Measurements from ENCODE around the gene SND1.

SND1 gene

DNA sequence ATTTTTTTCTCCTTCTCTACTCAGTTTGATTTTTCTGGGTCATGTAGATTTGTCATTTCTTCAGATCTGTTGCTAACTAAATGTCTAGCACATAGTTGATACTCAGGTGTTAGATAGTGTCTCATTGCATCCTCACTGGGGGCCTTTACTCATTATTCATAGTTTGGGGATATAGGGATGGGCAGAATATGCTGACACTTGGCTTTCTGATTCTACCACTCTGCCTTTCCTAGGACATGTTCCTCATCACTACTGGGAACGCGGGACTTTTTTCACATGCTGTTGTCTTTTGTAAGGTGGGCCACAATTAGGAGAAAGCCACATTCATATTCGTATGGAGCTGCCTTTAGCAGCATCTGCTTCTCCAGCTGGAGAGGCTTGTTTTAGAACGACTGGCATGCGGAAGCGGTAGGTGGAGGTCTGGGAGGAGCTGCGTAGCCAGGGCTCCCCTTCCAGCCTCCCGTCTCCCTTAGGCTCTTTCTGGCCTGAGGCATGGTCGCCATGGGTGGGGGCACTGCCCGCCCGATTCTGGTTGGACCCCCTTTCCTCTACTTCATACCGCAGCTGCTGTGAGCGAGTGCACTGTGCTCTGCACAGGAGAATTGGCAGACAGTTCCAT, 78.8 kb downstream of the SND1 start:
- no peak for DNase-seq (ENCODE audit: low read depth in 2 of 2)

DNA sequence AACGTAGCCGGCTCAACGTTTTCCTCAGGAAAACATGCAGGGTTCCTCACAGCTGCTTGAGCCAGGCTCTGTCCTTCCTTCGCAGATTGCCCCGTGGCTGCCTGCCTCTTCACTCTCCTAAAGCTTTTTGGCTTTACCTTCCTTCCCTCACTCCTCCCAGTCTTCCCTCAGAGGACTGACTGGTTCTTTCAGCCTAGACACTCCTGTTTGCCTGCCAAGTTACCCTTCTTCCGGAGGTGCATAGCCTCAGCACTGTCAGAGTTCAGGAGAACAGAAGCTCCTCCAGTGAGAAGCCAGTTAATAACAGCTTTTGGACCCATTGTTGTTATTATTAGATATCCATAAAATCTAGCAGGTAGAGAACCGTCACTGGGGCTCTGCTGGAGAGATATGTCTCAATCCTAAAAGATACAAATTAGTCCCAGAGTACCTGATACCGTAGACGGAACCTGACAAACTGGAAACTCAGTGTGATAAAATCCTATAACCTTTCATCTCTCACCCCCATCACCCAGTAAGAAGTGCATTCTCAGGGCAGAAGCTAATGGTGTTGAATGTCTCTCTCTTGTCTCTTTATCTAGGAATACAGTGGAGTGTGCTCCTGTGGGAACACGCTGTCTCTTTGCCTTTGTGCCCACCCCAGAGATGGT, 79.6 kb downstream of the SND1 start:
- no peak for DNase-seq (ENCODE audit: low read depth in 2 of 2)

DNA sequence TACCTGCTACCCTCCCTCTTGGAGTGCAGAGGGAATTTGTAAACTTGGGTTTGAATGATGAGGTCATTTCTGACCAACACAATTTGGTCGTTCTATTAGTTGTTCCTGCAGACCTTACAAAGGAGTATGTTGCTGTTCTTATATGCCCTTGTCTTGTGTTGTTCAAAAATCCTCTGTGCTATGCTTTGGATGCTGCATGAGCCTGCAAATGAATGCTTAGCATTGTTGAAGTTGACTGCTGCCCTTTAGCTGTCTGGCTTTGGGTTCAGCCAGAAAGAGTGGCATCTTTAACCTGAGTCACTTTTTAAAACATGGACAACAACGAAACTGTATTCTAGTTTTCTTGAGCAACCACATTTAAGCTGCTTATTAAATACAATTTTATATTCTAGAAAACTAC, 80.3 kb downstream of the SND1 start:
- no peak for DNase-seq (ENCODE audit: low read depth in 2 of 2)

DNA sequence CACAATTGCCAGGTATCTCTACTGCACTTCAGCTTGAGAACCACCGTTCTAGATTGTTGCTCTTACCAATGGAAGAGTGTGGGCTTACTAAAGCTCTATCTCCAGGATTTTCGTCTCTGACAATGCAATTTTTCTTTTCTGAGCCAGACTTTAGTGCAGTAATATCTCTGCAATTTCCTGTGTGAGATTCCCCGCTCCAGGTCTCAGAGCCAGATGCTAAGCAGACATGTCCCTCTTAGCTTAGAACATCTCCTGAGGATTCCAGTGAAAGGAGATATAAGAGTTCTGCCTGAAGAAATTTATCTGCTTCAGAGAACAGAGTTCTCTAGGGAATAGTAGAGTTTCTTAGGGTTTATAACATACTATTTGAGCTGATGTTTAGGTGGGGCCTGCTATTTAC, 82.0 kb downstream of the SND1 start:
- DNase-seq (ENCODE audit: low read depth in 2 of 2) = no peak

DNA sequence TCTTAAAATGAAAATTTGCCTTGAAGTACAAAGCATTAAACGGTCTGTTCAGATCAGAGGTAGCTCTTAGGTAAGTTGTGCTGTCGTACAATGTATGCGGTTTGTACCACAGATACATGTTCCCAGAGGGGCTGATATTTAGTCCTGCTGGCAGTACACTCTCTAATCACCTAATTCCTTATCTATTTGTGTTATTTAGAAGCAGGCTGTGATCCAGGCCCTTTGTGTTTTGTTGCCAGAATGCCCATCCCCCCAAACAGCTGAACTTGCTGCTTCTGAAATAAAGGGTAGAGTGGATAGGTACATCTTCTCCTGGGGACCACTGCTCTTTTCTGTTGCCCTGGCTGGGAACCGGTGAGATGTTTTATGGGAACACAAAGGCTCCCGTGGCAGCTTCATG, 84.5 kb downstream of the SND1 start:
- DNase-seq (ENCODE audit: low read depth in 2 of 2) = no peak

DNA sequence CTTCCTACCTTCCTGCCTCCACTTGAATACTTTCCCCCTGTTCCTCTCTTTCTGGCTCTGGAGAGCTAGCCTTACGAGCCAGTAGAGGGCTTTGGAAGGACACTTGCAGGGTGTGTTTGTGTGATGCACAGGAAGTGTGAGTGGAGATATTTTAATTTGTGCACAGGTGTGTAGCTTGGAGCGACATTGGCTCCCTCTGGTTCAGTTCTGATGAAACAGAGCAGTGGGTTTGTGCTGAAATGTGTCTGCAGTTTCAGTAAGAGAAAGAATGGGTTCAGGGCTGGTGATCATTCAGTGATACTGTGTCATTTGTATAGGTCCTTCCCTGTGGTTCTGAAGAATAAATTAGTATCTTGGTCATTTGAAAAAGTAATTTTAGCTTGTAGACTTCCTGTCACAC, 86.9 kb downstream of the SND1 start:
- no peak for DNase-seq (ENCODE audit: low read depth in 2 of 2)

DNA sequence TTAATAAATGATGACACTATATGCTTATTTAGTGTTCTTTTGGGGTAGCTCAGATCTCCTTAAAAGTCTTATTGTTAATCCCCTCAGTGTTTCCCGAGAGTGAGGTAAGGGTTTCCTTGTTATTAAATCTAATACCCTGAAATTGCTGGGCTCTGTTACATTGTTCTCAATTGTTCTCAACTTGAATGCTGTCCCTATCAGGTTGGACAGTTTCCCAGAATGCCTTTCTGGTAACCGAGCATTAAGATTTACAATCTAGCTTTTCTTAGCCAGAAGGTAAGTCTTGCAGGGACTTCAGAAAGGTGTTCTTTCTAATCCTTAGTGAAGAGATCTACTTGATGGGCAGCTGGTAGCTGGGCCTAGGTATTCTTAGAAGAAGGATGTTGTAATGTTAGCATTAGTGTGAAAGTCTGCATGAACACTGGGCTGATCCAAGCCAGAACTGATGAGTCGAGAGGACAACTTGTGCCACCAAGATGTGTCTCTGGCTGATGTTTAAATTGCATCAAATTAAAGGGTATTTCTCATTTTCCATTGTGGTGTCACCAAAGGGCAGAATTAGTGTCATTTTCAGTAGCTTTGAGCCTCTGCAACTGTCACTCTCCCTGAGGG, 89.9 kb downstream of the SND1 start:
- no peak for DNase-seq (ENCODE audit: low read depth in 2 of 2)

GRCh38 chr7:127745445-127745844, 93.5 kb downstream of the SND1 start:
- no peak for DNase-seq (ENCODE audit: low read depth in 2 of 2)

- no peak for DNase-seq (ENCODE audit: low read depth in 2 of 2)
These were observed 99.1 kb downstream of the SND1 start for GRCh38 chr7:127751062-127751461.

DNA sequence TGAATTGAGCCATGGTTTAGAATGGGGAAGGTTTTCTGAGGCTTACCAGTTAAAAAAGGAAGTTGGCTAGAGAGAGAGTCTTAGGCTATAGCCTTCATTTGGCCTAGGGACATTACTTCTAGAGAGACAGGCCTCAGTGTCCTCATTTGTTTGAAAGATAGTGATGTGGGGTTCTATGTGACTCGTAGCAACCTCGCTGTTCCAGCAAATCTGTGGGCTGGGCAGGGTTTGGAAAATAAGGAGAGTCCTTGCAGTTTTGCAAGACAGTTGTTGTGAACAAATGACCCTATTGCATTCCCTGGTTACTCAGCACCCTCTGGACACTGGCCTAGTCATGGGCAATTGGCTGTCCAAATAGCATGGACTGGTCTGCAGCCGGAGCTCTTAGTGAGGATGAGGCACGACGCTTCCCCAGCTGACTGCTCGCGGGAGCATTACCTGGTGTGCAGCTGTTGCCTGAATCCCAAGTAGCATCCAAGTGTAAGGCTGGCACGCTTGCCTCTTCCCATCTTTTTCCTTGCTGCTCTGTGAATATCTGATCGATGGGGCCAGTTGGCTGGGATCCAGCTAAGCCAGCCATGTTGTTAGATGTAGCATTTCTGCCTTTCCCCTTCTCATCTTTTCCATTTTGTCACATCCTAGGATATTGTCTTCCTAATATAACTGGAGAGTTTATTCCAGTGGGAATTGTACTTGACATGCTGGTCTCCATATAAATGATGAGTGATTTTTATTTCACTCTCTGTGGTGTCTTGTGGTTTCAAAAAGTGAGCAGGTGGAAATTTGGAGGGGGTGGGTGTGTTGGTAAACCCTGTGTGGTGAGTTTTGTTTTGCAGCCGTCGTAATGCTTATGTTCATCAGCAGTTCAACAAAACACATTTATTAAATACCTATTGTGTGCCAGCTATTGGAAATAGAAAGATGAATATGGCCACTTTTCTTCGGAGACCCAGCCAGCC, 99.8 kb downstream of the SND1 start:
- no peak for DNase-seq (ENCODE audit: low read depth in 2 of 2)

DNA sequence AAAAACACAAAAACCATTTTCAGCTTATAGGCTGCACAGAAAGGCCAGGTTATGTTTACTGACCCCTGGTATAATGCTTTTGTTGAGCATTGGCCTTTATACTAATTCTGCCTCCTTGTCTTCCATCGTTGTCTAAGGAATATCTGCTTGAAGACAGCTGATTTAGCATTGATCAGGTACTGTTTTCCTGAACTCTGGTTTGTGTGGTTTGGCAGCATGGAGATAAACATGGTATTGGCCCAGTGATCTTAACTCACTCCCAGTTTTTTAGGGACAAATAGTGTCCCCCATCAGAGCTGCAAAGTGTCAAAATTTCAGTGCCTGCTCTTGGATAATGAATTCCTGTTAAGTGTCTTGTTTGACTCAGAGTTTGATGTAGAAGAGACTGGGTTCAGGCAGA, 100.8 kb downstream of the SND1 start:
- no peak for DNase-seq (ENCODE audit: low read depth in 2 of 2)

DNA sequence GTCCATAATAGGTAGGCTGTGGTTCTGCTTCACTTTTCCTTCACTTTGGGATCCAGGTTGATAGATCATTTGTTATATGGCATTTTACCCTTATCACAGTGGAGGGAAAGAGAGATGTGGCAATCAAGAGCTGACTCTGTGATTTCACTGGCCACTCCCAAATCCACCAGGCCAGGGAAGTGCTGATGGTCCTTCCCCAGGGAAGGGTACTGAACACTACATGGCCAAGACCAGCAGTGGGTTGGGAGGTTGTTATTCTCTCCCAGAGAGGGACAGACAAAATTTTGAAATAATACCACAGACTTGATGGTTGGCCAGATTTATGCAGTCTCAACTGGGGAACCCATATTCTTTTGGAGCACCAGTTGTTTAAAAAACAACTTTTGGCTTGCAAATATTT, 102.5 kb downstream of the SND1 start:
- DNase-seq (ENCODE audit: low read depth in 2 of 2) = no peak

- no peak for DNase-seq (ENCODE audit: low read depth in 2 of 2)
These were observed 103.5 kb downstream of the SND1 start for GRCh38 chr7:127755521-127755920.

DNA sequence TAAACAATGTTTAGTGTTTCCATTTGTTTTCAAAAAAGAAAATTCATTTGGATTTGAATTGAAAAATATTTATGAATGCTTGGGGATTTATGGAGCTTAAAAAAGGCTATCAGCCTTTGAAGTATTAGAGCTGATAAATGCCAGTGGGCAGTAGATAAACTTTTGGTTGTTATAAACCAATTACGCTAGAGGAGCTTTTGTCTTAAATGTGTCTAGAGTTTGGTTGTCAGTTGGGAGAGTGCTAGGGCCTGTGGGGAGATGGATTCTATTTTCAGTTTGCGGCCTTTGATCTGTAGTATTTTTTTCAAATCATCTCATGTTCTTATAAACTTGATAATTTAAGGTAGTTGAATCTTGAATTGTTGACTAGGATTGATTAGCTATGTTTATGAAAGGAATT, 104.0 kb downstream of the SND1 start:
- DNase-seq (ENCODE audit: low read depth in 2 of 2) = no peak

- DNase-seq (ENCODE audit: low read depth in 2 of 2) = no peak
These were observed 106.1 kb downstream of the SND1 start for GRCh38 chr7:127758105-127758504.

GRCh38 chr7:127758845-127759244, 106.9 kb downstream of the SND1 start:
- no peak for DNase-seq (ENCODE audit: low read depth in 2 of 2)

DNA sequence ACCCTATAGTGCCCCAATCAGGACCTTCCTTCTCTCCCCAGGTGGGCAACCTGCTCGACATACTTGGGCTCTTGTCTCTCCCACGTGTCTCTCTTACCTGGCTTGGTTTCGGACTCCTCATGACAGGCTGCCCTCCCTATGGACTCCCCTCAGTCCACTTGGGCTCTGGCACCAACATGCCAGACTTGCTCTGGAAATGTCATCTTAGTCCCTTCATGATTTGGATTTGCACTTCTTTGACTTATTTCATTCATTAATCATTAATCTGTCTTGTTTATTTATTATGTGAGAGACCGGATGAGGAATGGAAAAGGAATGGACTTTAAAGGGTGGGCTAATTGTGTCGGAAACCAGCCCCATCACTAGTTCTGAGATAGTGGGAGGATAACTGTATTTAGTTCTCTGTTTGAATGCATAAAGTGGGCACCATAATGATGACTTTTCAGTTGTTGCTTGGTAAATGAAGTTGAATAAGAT, 108.0 kb downstream of the SND1 start:
- DNase-seq (ENCODE audit: low read depth in 2 of 2) = no peak

DNA sequence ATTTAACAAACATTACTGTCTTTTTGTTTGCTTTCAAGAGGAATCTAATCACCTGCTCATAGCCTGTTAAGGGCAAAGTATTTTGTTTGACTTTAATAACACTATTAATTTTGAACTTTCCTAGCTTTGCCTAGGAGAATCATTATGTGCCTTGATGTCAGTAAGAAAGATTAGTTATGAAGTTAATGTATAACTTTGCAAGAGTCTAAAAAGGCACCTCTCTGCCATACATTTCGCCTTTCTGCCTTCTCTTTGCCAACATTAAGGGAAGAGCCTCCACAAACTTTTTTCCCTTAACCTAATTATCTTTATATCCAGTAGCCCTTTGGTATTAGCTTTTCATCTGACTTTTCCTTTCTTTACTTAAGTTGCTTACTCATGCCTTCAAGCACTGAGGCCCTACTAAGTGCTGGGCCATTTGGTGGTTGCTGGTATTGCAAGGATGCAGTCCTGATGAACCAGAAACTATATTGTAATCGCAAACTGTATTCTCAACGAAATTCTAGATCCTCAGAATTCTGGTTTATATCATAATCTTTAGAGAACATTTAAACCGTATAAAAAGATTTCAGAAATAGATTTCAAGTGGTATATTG, 108.5 kb downstream of the SND1 start:
- DNase-seq (ENCODE audit: low read depth in 2 of 2) = no peak

GRCh38 chr7:127761196-127761595, 109.2 kb downstream of the SND1 start:
- DNase-seq (ENCODE audit: low read depth in 2 of 2) = no peak

GRCh38 chr7:127764681-127765080, 112.7 kb downstream of the SND1 start:
- no peak for DNase-seq (ENCODE audit: low read depth in 2 of 2)

GRCh38 chr7:127765150-127765549, 113.2 kb downstream of the SND1 start:
- DNase-seq (ENCODE audit: low read depth in 2 of 2) = no peak

Measured in activated CD4-positive, alpha-beta T cell treated with anti-CD3 and anti-CD28 coated beads for 24 hours (primary cell).